ENCODE measurements around the gene SLC9A9. TPM values are rescaled to one million over a fixed set of nuclear protein-coding genes. Genes with fewer than 3 reads are reported as not detected.

Gene SLC9A9
- total and polyA plus RNA-seq, 10 of the 15 experiments (the other 5 are each of a cell fraction or from before 2014, with no cell fraction given) = 3.5 to 14.2 (median 9.3) TPM

GRCh38 chr3:143298886-143299535, 549.3 kb downstream of the SLC9A9 start:
- DNase-seq (ENCODE audit: low read depth, low spot score) (no peak), ATAC-seq (peak; percentile 37)
- POLR2A ChIA-PET = no interaction called here

GRCh38 chr3:143298380-143298779, 549.9 kb downstream of the SLC9A9 start:
- POLR2A ChIA-PET = no interaction called here
- H3K27me3 ChIP-seq (replicated peaks in 1 of 2; ENCODE audit: control insufficient read depth in 2 of 2, insufficient read depth in 2 of 2, low read length in 1 of 2) = no peaks in the 10 kb centered on the region
- SMC1A ChIA-PET (ENCODE audit: uncharacterized antibody, unreplicated experiment) = interaction anchor here (1.0 to 1.5 kb wide), 2 partner anchors 9 to 438 kb away, joined by 3 read pairs; no protein-coding TSS in a partner anchor
- peak overlapping the region; percentile 2; the same call in 1 of the 2 replicates for H3K4me2 ChIP-seq (ENCODE audit: control insufficient read depth, insufficient read depth)
- RAD21 ChIA-PET (ENCODE audit: unreplicated experiment) = no interaction called here
- CTCF ChIA-PET = interaction anchor here (1.8 kb wide), 1 partner anchor 9 kb away, joined by 5 read pairs; no protein-coding TSS in a partner anchor
- no peaks in the 10 kb centered on the region for H3K79me2 ChIP-seq (ENCODE audit: control insufficient read depth, insufficient read depth, low read length)
- H3K9ac ChIP-seq (ENCODE audit: control insufficient read depth, insufficient read depth, low read length) = no peak overlapping the region
- FAIRE-seq (no peak), DNase-seq (ENCODE audit: low read depth, low spot score) (no peak), ATAC-seq (no peak)
- peaks cover 22% of the 10 kb centered on the region for H3K4me1 ChIP-seq (ENCODE audit: control insufficient read depth, insufficient read depth, low read length)
- H3K4me3 ChIP-seq = no peak overlapping the region
- H4K20me1 ChIP-seq (ENCODE audit: control insufficient read depth, insufficient read depth) = no peaks in the 10 kb centered on the region
- intact Hi-C loops (cut with micrococcal nuclease; ENCODE audit: unreplicated experiment) (no loop called here), in situ Hi-C loops (cut with MboI) (no loop called here)
- no peaks in the 10 kb centered on the region for H3K9me3 ChIP-seq (replicated peaks; ENCODE audit: control insufficient read depth, insufficient read depth, low read length)
- no peaks in the 10 kb centered on the region for H3K36me3 ChIP-seq (ENCODE audit: control insufficient read depth in 2 of 2, insufficient read depth in 2 of 2, low read length in 1 of 2)
- no peak overlapping the region for H3K27ac ChIP-seq (ENCODE audit: control insufficient read depth, insufficient read depth)
- no TSS peak for BruUV-seq (replicated peaks)
- H2AFZ ChIP-seq (ENCODE audit: control insufficient read depth, low read depth, low read length) = no peak overlapping the region
- no peak for TF ChIP-seq ZBTB11 (CRISPR knock-in tag; IDR thresholded peaks at IDR 0.05)
- no peak for TF ChIP-seq ZNF207 (IDR thresholded peaks at IDR 0.05; ENCODE audit: borderline replicate concordance)
- TF ChIP-seq RAD51 (IDR thresholded peaks at IDR 0.05) = no peak
- TF ChIP-seq SREBF1 (IDR thresholded peaks at IDR 0.05; ENCODE audit: low read length) = no peak
- TF ChIP-seq NFXL1 (IDR thresholded peaks at IDR 0.05; ENCODE audit: borderline replicate concordance) = no peak
- no peak for TF ChIP-seq MTA3 (IDR thresholded peaks at IDR 0.05; ENCODE audit: borderline replicate concordance, low read length)
- TF ChIP-seq RELA (IDR thresholded peaks at IDR 0.05; ENCODE audit: borderline replicate concordance, partially characterized antibody) = no peak
- TF ChIP-seq ZNF622 (IDR thresholded peaks at IDR 0.05) = no peak
- TF ChIP-seq BRCA1 (IDR thresholded peaks at IDR 0.05; ENCODE audit: low read depth, low read length) = no peak
- TF ChIP-seq ATF7 (IDR thresholded peaks at IDR 0.05; ENCODE audit: low read depth) = no peak

More at GRCh38 chr3:143298886-143299535, 549.3 kb downstream of the SLC9A9 start:
- WGBS (ENCODE audit: insufficient coverage, insufficient replicate concordance, low lambda C conversion rate, missing lambda C conversion rate) = 60% methylated on average over 5 of the region's 5 CpGs
- H3K4me1 ChIP-seq (ENCODE audit: control insufficient read depth, insufficient read depth, low read length) = peaks cover 22% of the 10 kb centered on the region
- no peaks in the 10 kb centered on the region for H3K36me3 ChIP-seq (ENCODE audit: control insufficient read depth in 2 of 2, insufficient read depth in 2 of 2, low read length in 1 of 2)
- FAIRE-seq = no peak
- H3K27me3 ChIP-seq (replicated peaks in 1 of 2; ENCODE audit: control insufficient read depth in 2 of 2, insufficient read depth in 2 of 2, low read length in 1 of 2) = no peaks in the 10 kb centered on the region
- TF ChIP-seq CEBPB (IDR thresholded peaks at IDR 0.05; ENCODE audit: borderline replicate concordance in 1 of 2, low read depth in 2 of 2, low read length in 2 of 2) = no peak
- peak; percentile 25; the same call in 1 of the 2 replicates for TF ChIP-seq SPI1 (IDR thresholded peaks at IDR 0.05; ENCODE audit: borderline replicate concordance, insufficient read depth, low read depth, low read length)
- ChIA-PET CTCF (interaction anchor here (0.7 to 1.8 kb wide), 3 partner anchors 10 to 175 kb away, joined by 3 to 5 read pairs (median 4); no protein-coding TSS in a partner anchor), SMC1A (ENCODE audit: uncharacterized antibody, unreplicated experiment) (interaction anchor here (1.0 to 1.5 kb wide), 3 partner anchors 10 to 438 kb away, joined by 3 read pairs; no protein-coding TSS in a partner anchor), RAD21 (ENCODE audit: unreplicated experiment) (interaction anchor here (0.7 kb wide), 1 partner anchor 39 kb away, joined by 3 read pairs; no protein-coding TSS in a partner anchor)
- no peak overlapping the region for H3K4me3 ChIP-seq
- H3K4me2 ChIP-seq (ENCODE audit: control insufficient read depth, insufficient read depth) = peak overlapping the region; percentile 2; the same call in 1 of the 2 replicates
- no peaks in the 10 kb centered on the region for H3K79me2 ChIP-seq (ENCODE audit: control insufficient read depth, insufficient read depth, low read length)
- no peaks in the 10 kb centered on the region for H3K9me3 ChIP-seq (replicated peaks; ENCODE audit: control insufficient read depth, insufficient read depth, low read length)
- no peak overlapping the region for H2AFZ ChIP-seq (ENCODE audit: control insufficient read depth, low read depth, low read length)
- intact Hi-C loops (cut with micrococcal nuclease; ENCODE audit: unreplicated experiment) = no loop called here
- BruUV-seq (replicated peaks) = no TSS peak
- in situ Hi-C loops (cut with MboI) = no loop called here
- no peak overlapping the region for H3K27ac ChIP-seq (ENCODE audit: control insufficient read depth, insufficient read depth)
- no peak overlapping the region for H3K9ac ChIP-seq (ENCODE audit: control insufficient read depth, insufficient read depth, low read length)
- no peaks in the 10 kb centered on the region for H4K20me1 ChIP-seq (ENCODE audit: control insufficient read depth, insufficient read depth)
